SK-N-SH (cell line): ENCODE measurements around the gene DUSP23. TPM values are rescaled to one million over a fixed set of nuclear protein-coding genes. Genes with fewer than 3 reads are reported as not detected.

Source experiments
- CTCF ChIA-PET: fragments of 300-600, 350-600 bp; formaldehyde crosslinking; extraction: SDS; loops from one replicate; lab custom pipeline; 2021; lab: Yijun Ruan, JAX
- POLR2A ChIA-PET: fragments of 350-600 bp; sonication (Branson Sonifier 250); formaldehyde crosslinking; extraction: SDS; loops from one replicate; lab custom pipeline; 2020; ENCODE audit warnings: antibody characterized with exemption, inconsistent platforms; lab: Yijun Ruan, JAX
- DNase-seq: peaks from one replicate; pipeline ENCODE4 v3.0.0; 2012
- H2AFZ ChIP-seq: fragments of 200-600 bp; sonication (generic); 2 replicates; pipeline ENCODE4 v1.8.1; 2016; ENCODE audit warnings: antibody characterized with exemption, mild to moderate bottlenecking, low read depth
- H3F3A ChIP-seq: fragments of 200-600 bp; sonication (generic); replicated peaks from 2 replicates; pipeline ENCODE3; 2016; ENCODE audit warnings: antibody characterized with exemption, mild to moderate bottlenecking; ENCODE audit not compliant: insufficient read depth
- H3K27ac ChIP-seq, 2 experiments: fragments of 200-500 bp in 1 of 2; fragments of 200-600 bp in 1 of 2; sonication (Bioruptor generic) in 1 of 2; sonication (generic), shearing (Covaris generic) in 1 of 2; 2 replicates each; pipeline versions ENCODE4 v1.5.1 to v1.6.1; 2014 to 2016; ENCODE audit warnings: low read depth in 2 of 2, inconsistent platforms in 1 of 2, low read length in 1 of 2, mild to moderate bottlenecking in 1 of 2, mixed read lengths in 1 of 2
- H3K27me3 ChIP-seq: fragments of 200-600 bp; sonication (generic), shearing (Covaris generic); 2 replicates; pipeline ENCODE4 v1.6.1; 2016; ENCODE audit warnings: mixed run types; ENCODE audit not compliant: insufficient read depth
- H3K36me3 ChIP-seq, 2 experiments: fragments of 200-500 bp in 1 of 2; fragments of 200-600 bp in 1 of 2; sonication (Bioruptor generic) in 1 of 2; sonication (generic) in 1 of 2; replicated peaks in 1 of 2; 2 replicates each; pipeline versions ENCODE3 to v1.5.1; 2014 to 2016; ENCODE audit warnings: low read length in 1 of 2, mild to moderate bottlenecking in 1 of 2; ENCODE audit not compliant: insufficient read depth in 2 of 2, control insufficient read depth in 1 of 2
- H3K4me1 ChIP-seq, 2 experiments: fragments of 200-500 bp in 1 of 2; fragments of 200-600 bp in 1 of 2; sonication (Bioruptor generic) in 1 of 2; sonication (generic), shearing (Covaris generic) in 1 of 2; 2 replicates each; pipeline versions ENCODE4 v1.5.1 to v1.6.1; 2014 to 2016; ENCODE audit warnings: low read depth in 1 of 2, low read length in 1 of 2, mixed run types in 1 of 2; ENCODE audit not compliant: insufficient read depth in 2 of 2, control insufficient read depth in 1 of 2
- H3K4me2 ChIP-seq: fragments of 200-600 bp; sonication (generic), shearing (Covaris generic); 2 replicates; pipeline ENCODE4 v1.6.1; 2017; ENCODE audit warnings: mixed run types
- H3K4me3 ChIP-seq, 2 experiments: fragments of 200-500 bp in 1 of 2; fragments of 200-600 bp in 1 of 2; sonication (Bioruptor generic) in 1 of 2; sonication (generic), shearing (Covaris generic) in 1 of 2; 2 replicates each; pipeline versions ENCODE4 v1.5.1 to v1.8.1; 2014 to 2016; ENCODE audit warnings: low read depth in 2 of 2, inconsistent platforms in 1 of 2, low read length in 1 of 2, mild to moderate bottlenecking in 1 of 2, mixed read lengths in 1 of 2, moderate library complexity in 1 of 2
- H3K79me2 ChIP-seq: fragments of 200-600 bp; sonication (generic); 2 replicates; pipeline ENCODE4 v1.8.1; 2017; ENCODE audit warnings: mild to moderate bottlenecking; ENCODE audit not compliant: insufficient read depth
- H3K9ac ChIP-seq: fragments of 200-600 bp; sonication (generic); 2 replicates; pipeline ENCODE4 v1.6.1; 2017; ENCODE audit warnings: mixed run types
- H3K9me2 ChIP-seq: fragments of 200-600 bp; sonication (generic); 2 replicates; pipeline ENCODE4 v1.6.1; 2017; ENCODE audit warnings: mixed run types
- H3K9me3 ChIP-seq: fragments of 200-600 bp; sonication (generic); 2 replicates; pipeline ENCODE4 v1.6.1; 2017; ENCODE audit warnings: mixed run types, mild to moderate bottlenecking, moderate library complexity
- H4K20me1 ChIP-seq: fragments of 200-600 bp; sonication (generic); 2 replicates; pipeline ENCODE4 v1.6.1; 2017; ENCODE audit warnings: mild to moderate bottlenecking, mixed run types; ENCODE audit not compliant: insufficient read depth
- CHD2 ChIP-seq: fragments of 150-350 bp; IDR thresholded peaks from 2 replicates; pipeline ENCODE4 v1.6.1; 2018; ENCODE audit warnings: low read length; ENCODE audit not compliant: partially characterized antibody
- CTCF ChIP-seq: fragments of 200-600 bp; sonication (generic); IDR thresholded peaks from 2 replicates; pipeline ENCODE4 v1.6.1; 2017; ENCODE audit warnings: antibody characterized with exemption, mild to moderate bottlenecking, moderate library complexity
- ELF1 ChIP-seq: IDR thresholded peaks from 2 replicates; pipeline ENCODE4 v1.4.0; 2012
- FOSL2 ChIP-seq: IDR thresholded peaks from 2 replicates; pipeline ENCODE4 v1.4.0; 2012; ENCODE audit warnings: low read depth, mild to moderate bottlenecking, moderate library complexity, borderline replicate concordance
- FOXJ3 ChIP-seq: sonication (generic); formaldehyde crosslinking; IDR thresholded peaks from 2 replicates; pipeline ENCODE4 v1.5.1; 2020; ENCODE audit warnings: mild to moderate bottlenecking, missing genetic modification reagents
- FOXM1 ChIP-seq: IDR thresholded peaks from 2 replicates; pipeline ENCODE4 v1.4.0; 2012; ENCODE audit warnings: low read depth, mild to moderate bottlenecking
- GABPA ChIP-seq: IDR thresholded peaks from 2 replicates; pipeline ENCODE4 v1.4.0; 2012; ENCODE audit warnings: low read depth, mild to moderate bottlenecking
- MAX ChIP-seq: IDR thresholded peaks from 2 replicates; pipeline ENCODE4 v1.4.0; 2012; ENCODE audit warnings: low read depth
- MEF2A ChIP-seq: IDR thresholded peaks from 2 replicates; pipeline ENCODE4 v1.4.0; 2012; ENCODE audit warnings: low read depth, borderline replicate concordance
- MXI1 ChIP-seq: IDR thresholded peaks from 2 replicates; pipeline ENCODE4 v1.6.1; 2012; ENCODE audit warnings: mild to moderate bottlenecking, low read depth, low read length, improper control_type of control experiment
- NFIC ChIP-seq: IDR thresholded peaks from 2 replicates; pipeline ENCODE4 v1.4.0; 2012; ENCODE audit warnings: borderline replicate concordance
- NRF1 ChIP-seq: IDR thresholded peaks from 2 replicates; pipeline ENCODE4 v1.6.1; 2012; ENCODE audit warnings: low read depth, mild to moderate bottlenecking, low read length
- POLR2AphosphoS5 ChIP-seq: IDR thresholded peaks from 2 replicates; pipeline ENCODE4 v1.6.1; 2012; ENCODE audit warnings: low read depth, low read length
- RCOR1 ChIP-seq: fragments of 150-350 bp; IDR thresholded peaks from 2 replicates; pipeline ENCODE4 v1.6.1; 2017; ENCODE audit warnings: antibody characterized with exemption, low read length
- REST ChIP-seq: IDR thresholded peaks from 2 replicates; pipeline ENCODE4 v1.6.1; 2012; ENCODE audit warnings: mild to moderate bottlenecking, low read depth, low read length, moderate library complexity
- RFX5 ChIP-seq: IDR thresholded peaks from 2 replicates; pipeline ENCODE4 v1.6.1; 2012; ENCODE audit warnings: mild to moderate bottlenecking, improper control_type of control experiment, low read length
- SMC3 ChIP-seq: IDR thresholded peaks from 2 replicates; pipeline ENCODE4 v1.6.1; 2012; ENCODE audit warnings: low read depth, low read length, improper control_type of control experiment
- TAF1 ChIP-seq: IDR thresholded peaks from 2 replicates; pipeline ENCODE4 v1.6.1; 2012; ENCODE audit warnings: low read depth, mild to moderate bottlenecking, low read length, moderate library complexity, borderline replicate concordance
- TCF12 ChIP-seq: IDR thresholded peaks from 2 replicates; pipeline ENCODE4 v1.4.0; 2012
- USF2 ChIP-seq: fragments of 150-350 bp; IDR thresholded peaks from 2 replicates; pipeline ENCODE4 v1.6.1; 2017; ENCODE audit warnings: antibody characterized with exemption, low read length, low read depth, borderline replicate concordance
- YY1 ChIP-seq: IDR thresholded peaks from 2 replicates; pipeline ENCODE4 v1.4.0; 2012; ENCODE audit warnings: low read depth, mild to moderate bottlenecking
- ZBTB33 ChIP-seq: IDR thresholded peaks from 2 replicates; pipeline ENCODE4 v1.4.0; 2012; ENCODE audit warnings: low read depth, borderline replicate concordance
- WGBS: methylation state at CpG from one replicate; pipeline ENCODE4 v1.1.6; 2017; ENCODE audit warnings: low lambda C conversion rate; 5-methylcytosine and 5-hydroxymethylcytosine counted together
- polyA plus RNA-seq, 3 experiments: library from polyadenylated mRNA; depleted of rRNA; stranded (reverse); fragments of >200 nt; gene quantifications; 2 replicates each; pipeline ENCODE4 v1.2.3, GENCODE V29; 2012

Gene DUSP23
- polyA plus RNA-seq, 1 of the 3 experiments (the other 2 are of a cell fraction) = 41.2 TPM

GRCh38 chr1:159826441-159827101 lies 45.8 kb downstream of the DUSP23 start, which contains the start of gene SLAMF8 (continued):
- TF ChIP-seq MAX (no peak), FOXJ3 (CRISPR knock-in tag) (no peak), MEF2A (no peak), RCOR1 (no peak), USF2 (no peak), ELF1 (no peak), CHD2 (no peak)
- TF ChIP-seq, all 33 proteins: peak for 0

GRCh38 chr1:159827102-159827490 lies 46.3 kb downstream of the DUSP23 start:
- no peak overlapping the region for H2AFZ ChIP-seq
- H3K36me3 ChIP-seq = no peaks in the 10 kb centered on the region
- no peak overlapping the region for H3K27ac ChIP-seq
- H3K9me3 ChIP-seq = no peaks in the 10 kb centered on the region
- POLR2A ChIA-PET = no interaction called here
- no peaks in the 10 kb centered on the region for H3F3A ChIP-seq
- H3K4me1 ChIP-seq = peaks cover 6 to 28% of the 10 kb centered on the region in 2 experiments; a peak in 2 of 4 replicates
- WGBS = 85% methylated on average over 6 of the region's 6 CpGs
- DNase-seq = no peak
- H3K27me3 ChIP-seq = no peaks in the 10 kb centered on the region
- H3K4me3 ChIP-seq = no peak overlapping the region
- no peak overlapping the region for H3K9ac ChIP-seq
- H4K20me1 ChIP-seq = no peaks in the 10 kb centered on the region
- CTCF ChIA-PET = interaction anchor here (3.5 to 8.8 kb wide), 2 partner anchors 29 to 64 kb away, joined by 12 to 41 read pairs; no protein-coding TSS in a partner anchor
- no peaks in the 10 kb centered on the region for H3K9me2 ChIP-seq
- H3K79me2 ChIP-seq = no peaks in the 10 kb centered on the region
- H3K4me2 ChIP-seq = no peak overlapping the region
- no peak for TF ChIP-seq FOXJ3 (CRISPR knock-in tag)
- no peak for TF ChIP-seq NFIC
- no peak for TF ChIP-seq TAF1
- no peak for TF ChIP-seq USF2
- TF ChIP-seq MEF2A = no peak
- TF ChIP-seq YY1 = no peak
- no peak for TF ChIP-seq NRF1
- TF ChIP-seq REST = no peak
- TF ChIP-seq ZBTB33 = no peak
- TF ChIP-seq TCF12 = no peak
- TF ChIP-seq MXI1 = no peak
- TF ChIP-seq FOSL2 = no peak
- no peak for TF ChIP-seq RFX5
- TF ChIP-seq RCOR1 = no peak
- no peak for TF ChIP-seq SMC3
- TF ChIP-seq FOXM1 = no peak
- TF ChIP-seq GABPA = no peak
- no peak for TF ChIP-seq POLR2AphosphoS5
- no peak for TF ChIP-seq CTCF
